NCI-H2196 treated with DMSO at 0.1 percent for 48 hours (cell line): ENCODE measurements around the gene SLC10A1.
"Not testable (repeated sequence)": the region's sequence is repeated elsewhere in the genome, so short reads cannot be mapped to it uniquely, and the experiment has no call there.

Experiments
- DNase-seq: peaks from one replicate; lab custom pipeline; 2025; ENCODE audit not compliant: unreplicated experiment; lab: John Stamatoyannopoulos, UW

Gene SLC10A1

GRCh38 chr14:69796797-69797500, at the start of gene SLC10A1:
TSS of gene SLC10A1 (minus strand) at chr14:69797241. CDS start at chr14:69797155, 86 bp downstream.
- DNase-seq = no peak

DNA sequence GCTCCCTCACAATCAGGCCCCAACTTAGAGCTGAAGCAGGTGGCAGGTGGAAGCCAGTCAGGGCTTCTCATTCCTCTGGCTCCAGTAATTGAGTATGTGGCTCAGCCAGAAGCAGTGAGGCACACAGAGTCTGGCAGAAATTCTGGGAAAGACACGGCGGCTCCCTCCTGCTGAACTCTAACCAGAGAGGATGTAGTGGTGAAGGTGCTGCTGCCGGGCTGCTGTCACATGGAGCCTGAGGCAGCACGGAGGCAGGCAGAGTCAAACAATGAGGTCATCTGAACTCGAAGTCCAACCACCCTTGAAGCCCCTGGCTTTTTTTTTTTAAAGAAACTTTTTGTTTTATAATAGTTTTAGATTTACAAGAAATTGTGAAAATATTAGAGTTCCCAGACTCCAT, 48.7 kb upstream of the SLC10A1 start:
- no peak for DNase-seq

- DNase-seq = no peak
These were observed 48.1 kb upstream of the SLC10A1 start for GRCh38 chr14:69845050-69845581.

DNA sequence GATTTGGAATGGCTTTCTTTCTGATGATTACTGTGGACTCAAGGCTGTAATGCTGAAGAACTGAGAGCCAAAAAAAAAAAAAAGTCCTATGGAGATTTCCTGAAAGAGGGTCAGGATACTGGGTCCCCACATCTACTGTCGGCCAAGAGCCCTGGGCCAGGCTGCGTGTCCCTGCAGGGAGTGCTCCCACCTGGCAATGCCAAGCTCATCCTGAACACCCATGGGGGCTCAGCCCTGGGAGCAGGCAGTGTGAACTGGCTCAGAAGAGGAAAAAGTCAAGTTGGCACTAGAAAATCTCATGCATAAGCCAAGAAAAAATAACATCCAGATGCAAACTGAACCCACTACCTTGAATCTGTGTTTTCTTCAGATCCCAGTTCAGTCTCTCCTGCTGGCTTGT, 47.1 kb upstream of the SLC10A1 start:
- no peak for DNase-seq

GRCh38 chr14:69842686-69843420, 45.8 kb upstream of the SLC10A1 start:
- no peak for DNase-seq

DNA sequence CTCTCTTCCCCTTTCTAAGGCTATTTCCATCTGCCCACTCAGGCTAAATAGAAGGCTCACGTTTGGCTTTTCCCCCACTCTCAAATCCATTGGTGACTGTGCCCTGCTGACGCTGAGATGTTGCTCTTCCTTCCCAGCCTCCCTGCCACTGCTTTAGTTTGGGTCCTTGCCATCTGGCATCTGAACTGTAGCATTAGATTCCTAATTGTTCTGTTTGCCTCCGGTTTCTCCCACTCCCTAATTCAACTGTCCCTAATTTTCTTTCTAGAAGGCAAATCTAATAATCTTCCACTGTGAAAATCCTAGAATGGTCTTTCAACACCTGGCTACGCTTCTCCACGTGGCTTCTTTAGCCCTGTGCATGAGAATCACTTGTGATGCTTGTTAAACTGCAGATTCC, 44.6 kb upstream of the SLC10A1 start:
- no peak for DNase-seq

GRCh38 chr14:69839661-69840060, 42.6 kb upstream of the SLC10A1 start:
- DNase-seq = no peak

- DNase-seq = no peak
These were observed 41.9 kb upstream of the SLC10A1 start for GRCh38 chr14:69838881-69839416.

GRCh38 chr14:69828879-69829278, 31.8 kb upstream of the SLC10A1 start:
- DNase-seq = no peak

DNA sequence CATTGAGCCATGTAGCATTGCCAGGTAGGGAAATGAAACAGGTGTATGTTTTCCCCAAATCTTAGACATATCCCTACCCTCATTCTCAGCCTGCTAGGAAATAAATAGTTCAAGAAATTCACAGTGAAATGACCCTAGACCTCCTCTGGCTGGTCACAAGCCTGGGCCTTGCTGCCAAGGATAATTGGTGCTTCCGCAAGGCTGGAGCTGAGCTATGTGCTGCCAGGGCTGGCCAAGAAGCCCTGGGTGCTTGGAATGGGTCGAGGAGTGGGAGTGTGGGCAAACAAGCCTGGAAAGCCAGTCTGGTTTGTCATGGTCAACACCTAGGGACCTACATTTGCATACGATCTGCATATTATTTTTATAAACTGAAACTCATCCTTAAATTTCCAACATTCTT, 31.3 kb upstream of the SLC10A1 start:
- DNase-seq = no peak

DNA sequence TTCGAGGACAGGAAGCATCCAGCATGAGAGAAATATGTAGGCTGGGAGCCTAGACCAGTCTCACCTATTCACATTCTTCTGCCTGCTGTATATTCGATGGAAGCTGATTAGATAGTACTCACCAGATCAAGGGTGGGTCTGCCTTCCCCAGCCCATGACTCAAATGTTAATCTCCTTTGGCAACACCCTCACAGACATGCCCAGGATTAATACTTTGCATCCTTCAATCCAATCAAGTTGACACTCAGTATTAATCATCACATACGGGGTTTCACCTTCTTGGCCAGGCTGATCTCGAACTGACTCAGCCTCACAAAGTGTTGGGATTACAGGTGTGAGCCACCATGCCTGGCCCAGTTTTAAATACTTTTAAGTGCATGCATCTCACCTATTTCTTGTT, 30.5 kb upstream of the SLC10A1 start:
- DNase-seq = no peak

DNA sequence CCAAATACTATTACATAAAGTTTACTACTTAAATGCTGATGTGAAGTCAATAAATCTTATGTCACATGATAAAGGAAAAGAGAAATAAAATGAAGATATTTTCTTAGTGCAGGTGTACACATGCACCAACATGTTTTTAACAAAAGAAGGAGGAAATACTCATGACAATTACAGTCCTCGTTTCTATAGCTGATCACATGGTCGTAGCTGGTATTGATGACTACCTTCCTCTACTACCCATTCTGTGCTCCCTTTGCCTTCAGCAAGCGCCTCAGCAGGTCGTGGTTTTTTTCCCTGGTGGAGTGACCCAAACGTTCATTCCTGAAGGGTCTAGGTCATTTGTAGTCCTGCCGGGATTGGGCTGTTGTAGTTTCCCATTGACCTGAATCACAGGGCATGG, 25.4 kb upstream of the SLC10A1 start:
- no peak for DNase-seq

DNA sequence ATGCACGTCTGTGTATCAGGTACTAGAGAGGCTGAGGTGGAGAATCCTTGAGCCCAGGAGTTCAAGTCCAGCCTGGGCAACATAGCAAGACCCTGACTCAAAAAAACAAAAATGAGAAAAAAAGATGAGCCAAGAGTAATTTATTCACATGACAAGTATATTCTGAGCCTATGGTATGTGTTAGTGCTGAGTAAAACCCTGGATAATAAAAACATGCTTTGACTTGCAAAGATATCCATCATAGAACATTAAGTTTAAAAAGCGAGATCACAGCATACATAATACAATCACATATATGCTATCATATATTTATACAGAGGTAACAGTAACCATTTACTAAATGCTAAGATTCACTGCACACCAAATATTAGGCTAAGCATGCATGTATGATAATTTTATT, 23.9 kb upstream of the SLC10A1 start:
- DNase-seq = no peak

DNA sequence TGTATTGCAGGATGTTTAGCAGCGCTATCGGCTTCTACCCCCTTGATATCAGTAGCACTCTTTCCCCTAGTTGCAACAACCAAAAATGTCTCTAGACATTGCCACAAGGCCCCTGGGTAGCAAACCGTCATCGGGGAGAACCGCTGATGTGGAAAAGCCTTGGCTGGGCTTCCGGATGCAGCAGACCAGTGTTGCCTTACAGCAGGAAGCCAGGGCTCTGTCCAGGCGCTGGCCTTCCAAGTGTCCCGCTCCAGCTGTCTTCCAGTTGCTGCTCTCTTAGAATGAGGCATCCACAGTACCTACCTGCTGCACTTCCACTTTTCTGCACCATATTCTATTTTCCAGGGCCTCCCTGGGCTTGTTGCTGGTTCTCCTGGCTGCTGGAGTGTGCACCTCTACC, 22.6 kb upstream of the SLC10A1 start:
- no peak for DNase-seq

GRCh38 chr14:69818758-69819191, 21.7 kb upstream of the SLC10A1 start:
- DNase-seq = peak; percentile 52

- no peak for DNase-seq
These were observed 19.2 kb upstream of the SLC10A1 start for GRCh38 chr14:69816216-69816615.

GRCh38 chr14:69815556-69815955, 18.5 kb upstream of the SLC10A1 start:
- no peak for DNase-seq

DNA sequence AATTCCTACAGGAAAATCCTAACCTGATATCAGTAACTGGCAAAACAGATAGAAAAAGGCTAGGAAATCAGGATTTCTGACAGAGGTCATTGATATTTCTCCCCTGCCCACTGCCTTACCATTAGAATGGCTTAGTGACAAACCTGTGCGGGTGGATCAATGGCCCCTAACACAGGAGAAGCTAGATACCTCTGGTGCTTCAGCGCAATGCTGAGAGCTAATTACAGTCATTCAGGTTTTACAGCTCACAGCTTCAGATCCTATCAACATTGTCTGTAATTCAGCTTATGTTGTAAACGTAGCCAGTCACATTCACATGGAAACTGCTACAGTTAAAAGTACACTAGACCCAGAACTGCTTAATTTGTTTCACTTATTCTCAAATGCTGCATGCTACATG, 17.4 kb upstream of the SLC10A1 start:
- no peak for DNase-seq

- DNase-seq = not testable (repeated sequence)
These were observed 16.3 kb upstream of the SLC10A1 start for GRCh38 chr14:69813346-69813745.

- no peak for DNase-seq
These were observed 15.7 kb upstream of the SLC10A1 start for GRCh38 chr14:69812711-69813110.

DNA sequence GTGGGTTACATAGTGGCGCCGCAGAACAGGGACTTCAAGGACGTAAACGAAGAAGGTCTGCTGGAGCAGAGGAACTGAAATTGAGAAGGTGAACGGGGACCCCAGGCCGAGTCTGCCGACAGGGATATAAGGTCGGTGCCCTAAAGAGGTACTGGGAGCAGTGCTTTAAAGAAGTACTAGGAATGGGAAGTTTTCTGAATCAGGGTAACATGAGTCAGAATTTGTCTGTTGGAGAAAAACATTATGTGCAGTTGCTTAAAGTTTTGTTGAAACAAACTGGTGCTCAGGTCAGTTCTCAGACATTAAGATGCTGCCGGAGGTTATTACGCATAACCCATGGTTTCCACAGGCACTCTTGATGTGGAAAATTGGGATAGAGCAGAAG, 14.8 kb upstream of the SLC10A1 start:
- DNase-seq = no peak

GRCh38 chr14:69811227-69811867, 14.3 kb upstream of the SLC10A1 start:
- no peak for DNase-seq
